ENCODE data around the gene OSBPL3.
A peak's percentile ranks its signal among the peaks of the same experiment; 100 is the strongest.
"Not testable (repeated sequence)": the region's sequence is repeated elsewhere in the genome, so short reads cannot be mapped to it uniquely, and the experiment has no call there.

OSBPL3 gene

DNA sequence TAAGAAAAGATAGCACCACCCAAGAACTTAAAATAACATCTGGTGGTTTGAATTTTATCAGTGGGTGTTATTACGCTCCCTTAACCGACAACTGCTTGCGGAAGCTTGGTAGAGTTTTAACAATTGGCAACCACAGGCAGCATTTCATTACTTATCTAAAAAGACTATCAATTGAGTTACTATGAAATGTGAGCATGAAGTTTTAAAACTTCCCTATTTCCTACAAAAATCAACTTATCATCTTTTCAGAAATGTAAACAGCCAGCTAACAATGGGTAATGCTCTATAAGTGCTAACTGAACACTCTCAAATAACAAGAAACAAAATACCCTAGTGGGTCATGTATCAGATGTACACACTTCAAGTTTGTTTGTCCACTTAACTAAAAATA, 68.8 kb downstream of the OSBPL3 start:
- no peak overlapping the region for H3K4me3 ChIP-seq (ENCODE audit: low read depth, low read length)
- peak; percentile 52 for DNase-seq (ENCODE audit: low read depth)
- TF ChIP-seq, protein P1, sequence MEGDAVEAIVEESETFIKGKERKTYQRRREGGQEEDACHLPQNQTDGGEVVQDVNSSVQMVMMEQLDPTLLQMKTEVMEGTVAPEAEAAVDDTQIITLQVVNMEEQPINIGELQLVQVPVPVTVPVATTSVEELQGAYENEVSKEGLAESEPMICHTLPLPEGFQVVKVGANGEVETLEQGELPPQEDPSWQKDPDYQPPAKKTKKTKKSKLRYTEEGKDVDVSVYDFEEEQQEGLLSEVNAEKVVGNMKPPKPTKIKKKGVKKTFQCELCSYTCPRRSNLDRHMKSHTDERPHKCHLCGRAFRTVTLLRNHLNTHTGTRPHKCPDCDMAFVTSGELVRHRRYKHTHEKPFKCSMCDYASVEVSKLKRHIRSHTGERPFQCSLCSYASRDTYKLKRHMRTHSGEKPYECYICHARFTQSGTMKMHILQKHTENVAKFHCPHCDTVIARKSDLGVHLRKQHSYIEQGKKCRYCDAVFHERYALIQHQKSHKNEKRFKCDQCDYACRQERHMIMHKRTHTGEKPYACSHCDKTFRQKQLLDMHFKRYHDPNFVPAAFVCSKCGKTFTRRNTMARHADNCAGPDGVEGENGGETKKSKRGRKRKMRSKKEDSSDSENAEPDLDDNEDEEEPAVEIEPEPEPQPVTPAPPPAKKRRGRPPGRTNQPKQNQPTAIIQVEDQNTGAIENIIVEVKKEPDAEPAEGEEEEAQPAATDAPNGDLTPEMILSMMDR (IDR thresholded peaks at IDR 0.05; ENCODE audit: insufficient read depth, low read depth, low read length, missing control alignments), result no peak

DNA sequence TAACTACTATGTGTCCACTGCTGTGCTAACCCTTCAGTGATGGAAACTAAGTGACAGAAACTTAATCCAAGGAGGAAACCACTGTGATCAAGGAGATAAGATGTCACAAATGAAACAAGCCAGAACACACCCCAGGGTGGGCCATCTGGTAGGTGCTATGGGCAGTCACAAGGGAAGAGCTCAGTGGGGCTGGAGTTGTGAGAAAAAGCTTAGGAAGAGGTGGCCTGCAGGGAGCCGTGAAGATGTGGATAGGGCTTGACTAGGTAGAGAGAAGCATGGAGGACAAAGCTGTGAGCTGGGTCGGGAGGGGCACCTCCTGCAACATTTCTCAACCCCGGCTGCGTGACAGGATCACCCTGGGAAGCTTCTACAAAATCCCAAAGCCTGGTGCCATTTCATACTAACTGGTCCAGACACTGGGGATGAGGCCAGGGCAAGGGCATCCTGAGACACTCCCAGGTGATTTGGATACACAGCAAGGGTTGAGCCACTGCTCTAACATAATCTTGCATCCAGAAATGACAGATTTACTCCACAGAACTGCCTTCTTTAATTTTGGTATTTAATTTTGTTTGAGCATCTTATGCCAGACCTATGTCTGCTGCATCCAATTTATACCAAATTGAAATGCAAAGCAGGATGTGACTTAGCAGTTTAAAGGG, 69.3 kb downstream of the OSBPL3 start:
- DNase-seq (ENCODE audit: low read depth), result no peak
- no peak overlapping the region for H3K4me3 ChIP-seq (ENCODE audit: low read depth, low read length)
- TF ChIP-seq, protein P1 (IDR thresholded peaks at IDR 0.05; ENCODE audit: insufficient read depth, low read depth, low read length, missing control alignments), result no peak

DNA sequence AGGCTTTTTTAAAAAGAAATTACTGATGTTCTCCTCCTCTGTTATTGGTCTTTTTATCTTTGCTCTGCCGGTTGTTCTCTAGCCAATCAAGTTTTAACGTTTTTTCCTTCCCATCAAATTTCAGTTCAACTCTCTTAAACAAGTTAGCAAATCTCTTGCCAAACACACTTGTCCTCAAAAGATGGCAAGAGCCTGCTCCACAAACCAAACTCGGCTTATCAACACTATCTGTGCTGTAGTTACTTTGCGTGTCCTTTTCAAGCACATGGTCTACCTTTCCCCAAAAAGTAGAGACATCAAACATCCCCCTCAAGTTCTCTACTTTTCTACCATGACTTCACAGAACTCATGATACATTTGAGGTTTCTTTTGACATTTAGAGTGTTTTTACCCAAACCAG, 71.3 kb downstream of the OSBPL3 start:
- peak overlapping the region; percentile 4 for H3K4me3 ChIP-seq (ENCODE audit: low read depth, low read length)
- TF ChIP-seq, protein P1 (IDR thresholded peaks at IDR 0.05; ENCODE audit: insufficient read depth, low read depth, low read length, missing control alignments), result no peak
- DNase-seq (ENCODE audit: low read depth), result no peak

DNA sequence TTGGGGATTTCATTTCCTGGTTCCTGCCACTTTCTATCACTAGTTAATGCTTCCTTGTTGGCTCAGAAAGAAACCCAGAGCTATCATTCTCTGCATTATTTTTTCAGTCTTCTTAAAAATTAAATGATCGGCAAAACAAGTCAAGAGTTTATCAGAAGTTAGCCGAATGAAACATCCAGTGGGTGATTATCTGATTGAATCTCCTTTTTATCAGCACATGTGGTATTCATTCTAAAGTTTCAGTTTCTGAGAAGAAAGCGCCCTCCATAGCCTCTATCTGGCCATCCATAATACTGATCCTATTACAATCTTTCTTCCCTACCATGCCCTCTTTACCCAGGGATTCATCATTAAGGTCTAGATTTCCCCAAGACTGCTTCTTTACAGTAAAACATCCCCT, 71.8 kb downstream of the OSBPL3 start:
- DNase-seq (ENCODE audit: low read depth), result no peak
- H3K4me3 ChIP-seq (ENCODE audit: low read depth, low read length), result peak overlapping the region; percentile 30
- TF ChIP-seq, protein P1 (IDR thresholded peaks at IDR 0.05; ENCODE audit: insufficient read depth, low read depth, low read length, missing control alignments), result no peak

DNA sequence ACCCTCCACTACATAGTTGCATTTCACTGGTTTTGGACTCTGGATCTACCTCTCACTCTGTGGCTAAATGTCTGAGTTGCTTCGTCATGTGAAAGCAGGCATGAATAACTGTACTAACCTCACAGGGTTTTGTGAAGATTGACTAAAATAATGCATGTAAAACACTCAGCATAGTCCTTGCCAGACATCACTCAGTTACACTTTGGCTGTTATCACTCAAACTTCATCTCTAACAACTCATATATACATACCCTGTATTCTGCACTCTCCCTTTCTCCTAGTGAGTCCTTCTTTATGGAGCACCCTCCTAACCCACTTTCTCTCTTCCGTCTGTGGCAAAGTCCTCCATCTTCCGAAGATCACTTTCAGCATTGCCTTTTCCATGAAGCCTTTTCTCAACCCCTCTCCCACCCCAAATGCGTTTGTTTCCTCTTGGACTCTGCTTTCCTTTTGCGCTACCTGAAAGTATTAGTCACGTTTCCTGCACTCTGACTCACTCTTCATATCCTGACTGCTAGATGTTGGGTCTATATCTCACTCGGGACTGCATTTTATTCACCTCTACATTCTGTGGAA, 72.6 kb downstream of the OSBPL3 start:
- TF ChIP-seq, protein P1 (IDR thresholded peaks at IDR 0.05; ENCODE audit: insufficient read depth, low read depth, low read length, missing control alignments), result no peak
- DNase-seq (ENCODE audit: low read depth), result peak; percentile 68
- H3K4me3 ChIP-seq (ENCODE audit: low read depth, low read length), result peak overlapping the region; percentile 30

DNA sequence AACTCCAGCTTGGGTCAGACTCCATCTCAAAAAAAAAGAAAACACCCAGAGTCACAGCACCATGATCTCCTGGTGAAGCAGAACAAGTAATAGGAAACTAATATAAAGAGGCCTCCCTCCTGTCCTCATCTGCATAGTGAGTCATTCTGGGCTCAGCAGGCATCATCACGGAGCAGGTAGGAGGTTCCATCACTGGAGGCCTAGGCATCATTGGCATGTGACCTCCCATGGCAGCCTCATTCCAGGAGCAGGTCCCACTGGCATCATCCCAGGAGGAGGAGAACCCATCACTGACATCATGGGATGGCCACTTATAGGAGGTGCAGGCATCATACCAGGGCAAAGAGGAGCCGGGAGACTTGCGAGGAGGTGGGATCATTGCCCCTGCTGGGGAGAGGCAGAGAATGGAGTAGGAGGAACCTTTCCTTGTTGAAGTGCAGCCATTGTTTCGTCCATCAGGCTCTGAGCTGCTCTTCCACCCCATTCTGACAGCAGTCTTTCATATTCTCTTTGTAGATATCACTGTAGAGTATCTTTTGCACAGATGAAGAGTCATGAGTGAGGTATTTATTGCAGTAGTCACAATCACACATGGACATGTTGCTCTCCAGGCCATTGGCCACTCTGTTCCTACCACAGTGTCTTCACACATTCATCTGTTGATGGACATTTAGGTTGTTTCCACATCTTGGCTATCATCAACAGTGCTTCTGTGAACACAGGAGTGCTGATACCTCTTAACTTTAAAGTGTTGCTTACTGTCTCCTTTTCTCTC, 73.8 kb downstream of the OSBPL3 start:
- TF ChIP-seq, protein P1 (IDR thresholded peaks at IDR 0.05; ENCODE audit: insufficient read depth, low read depth, low read length, missing control alignments), result no peak
- DNase-seq (ENCODE audit: low read depth), result no peak
- no peak overlapping the region for H3K4me3 ChIP-seq (ENCODE audit: low read depth, low read length)

DNA sequence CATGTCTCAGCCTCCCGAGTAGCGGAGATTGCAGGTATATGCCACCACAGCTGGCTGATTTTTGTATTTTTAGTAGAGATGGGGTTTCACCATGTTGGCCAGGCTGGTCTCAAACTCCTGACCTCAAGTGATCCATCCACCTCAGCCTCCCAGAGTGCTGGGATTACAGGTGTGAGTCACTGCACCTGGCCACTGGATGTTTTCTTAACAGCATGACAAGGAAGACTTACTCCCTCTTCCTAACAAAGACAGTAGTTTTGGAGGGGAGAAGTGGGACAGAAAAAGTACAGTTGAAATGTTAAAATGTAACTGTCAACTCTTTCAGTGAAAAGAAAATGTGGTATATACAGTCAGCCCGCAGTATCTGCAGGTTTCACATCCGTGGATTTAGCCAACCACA, 76.0 kb downstream of the OSBPL3 start:
- DNase-seq (ENCODE audit: low read depth); H3K4me3 ChIP-seq (ENCODE audit: low read depth, low read length): not testable (repeated sequence)
